ENCODE measurements around the gene DNMT3B.

DNMT3B gene

GRCh38 chr20:32828029-32828680 lies 66.0 kb downstream of the DNMT3B start:
- DNase-seq = no peak

DNA sequence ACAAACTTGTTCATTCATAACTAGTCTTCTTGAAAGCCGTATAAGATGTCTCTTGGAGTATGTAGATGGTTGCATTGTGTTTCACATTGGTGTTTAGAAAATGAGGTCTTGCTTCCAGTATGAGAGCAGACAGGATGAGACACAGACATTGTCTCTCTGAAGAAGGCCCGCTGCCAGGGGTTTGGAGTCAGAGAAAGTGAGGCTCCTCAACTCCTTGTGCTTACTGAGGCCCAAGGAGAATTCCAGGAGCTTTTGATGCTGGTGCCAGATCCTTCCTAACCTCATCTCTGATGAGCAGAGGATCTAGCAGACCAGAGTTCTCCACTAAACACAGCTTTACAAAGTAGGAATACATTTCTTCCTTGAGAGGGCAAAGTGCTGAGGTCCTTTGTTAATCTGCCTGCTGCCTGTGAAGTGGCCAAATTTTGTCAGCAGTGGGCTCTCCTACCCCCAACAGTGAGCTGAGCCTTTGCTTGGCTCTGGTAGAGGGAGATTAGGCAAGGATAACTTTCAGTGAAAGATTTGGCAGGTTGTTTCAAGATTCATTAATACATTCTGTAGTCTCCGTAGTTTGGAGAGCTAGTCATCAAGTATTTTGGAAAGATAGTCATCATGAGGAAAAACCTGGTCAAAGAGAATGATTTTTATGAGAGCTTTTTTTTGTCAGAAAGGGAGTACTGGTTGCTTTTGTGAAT lies 67.3 kb downstream of the DNMT3B start:
- DNase-seq = no peak

- no peak for DNase-seq
Observed at GRCh38 chr20:32830437-32830836, 68.3 kb downstream of the DNMT3B start.

- DNase-seq = no peak
Observed at GRCh38 chr20:32831982-32832381, 69.8 kb downstream of the DNMT3B start.

- no peak for DNase-seq
Observed at GRCh38 chr20:32832664-32833063, 70.5 kb downstream of the DNMT3B start.

DNA sequence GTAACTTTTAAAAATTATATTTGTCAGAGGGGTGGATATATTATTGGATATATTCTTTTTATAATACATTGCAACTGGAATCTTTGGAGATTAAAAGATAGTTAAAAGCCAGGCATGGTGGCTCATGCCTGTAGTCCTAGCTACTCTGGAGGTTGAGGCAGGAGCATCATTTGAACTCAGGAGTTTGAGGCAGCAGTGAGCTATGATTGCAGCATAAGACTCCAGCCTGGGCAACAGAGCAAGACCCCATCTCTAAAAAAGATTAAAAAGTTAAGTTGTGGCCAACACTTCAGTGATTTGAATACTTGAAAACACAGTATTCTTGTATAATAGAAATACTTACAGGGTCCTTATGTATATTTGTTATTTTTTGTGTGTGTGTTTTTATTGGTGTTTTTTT lies 72.8 kb downstream of the DNMT3B start:
- DNase-seq = no peak

GRCh38 chr20:32837157-32837556 lies 75.0 kb downstream of the DNMT3B start:
- no peak for DNase-seq

DNA sequence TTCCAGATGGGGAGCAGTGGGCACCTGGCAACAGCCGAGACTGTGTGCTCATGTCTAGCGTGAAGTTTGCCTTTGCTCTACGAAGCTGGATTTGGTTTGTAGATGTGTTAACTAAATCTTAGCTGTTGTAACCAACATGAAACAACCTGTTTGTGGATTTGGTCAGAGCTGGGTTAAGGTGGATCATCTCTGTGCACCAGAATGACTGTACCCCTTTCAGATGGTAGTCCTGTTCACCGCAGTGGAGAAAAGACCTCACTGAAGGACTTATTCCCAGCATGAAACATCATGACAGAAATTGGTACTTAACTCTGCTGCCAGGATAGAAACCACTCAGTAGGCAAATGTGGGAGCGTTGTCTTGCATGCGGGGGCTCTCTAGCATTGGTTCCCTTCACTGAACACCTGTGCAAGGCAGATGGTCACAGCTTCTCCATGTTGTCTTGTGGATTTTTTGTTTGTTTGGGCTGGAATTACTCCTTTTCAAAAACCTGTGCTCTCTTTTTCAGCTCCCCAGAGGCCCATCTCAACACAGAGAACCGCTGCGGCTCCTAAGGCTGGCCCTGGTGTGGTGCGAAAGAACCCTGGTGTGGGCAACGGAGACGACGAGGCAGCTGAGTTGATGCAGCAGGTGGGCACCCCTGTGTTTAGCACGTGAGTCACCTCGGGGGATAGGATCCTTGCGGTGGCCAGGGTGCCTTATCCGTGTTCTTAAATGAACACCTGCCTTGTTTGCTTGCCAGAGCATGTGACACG lies 77.2 kb downstream of the DNMT3B start:
- DNase-seq = no peak

DNA sequence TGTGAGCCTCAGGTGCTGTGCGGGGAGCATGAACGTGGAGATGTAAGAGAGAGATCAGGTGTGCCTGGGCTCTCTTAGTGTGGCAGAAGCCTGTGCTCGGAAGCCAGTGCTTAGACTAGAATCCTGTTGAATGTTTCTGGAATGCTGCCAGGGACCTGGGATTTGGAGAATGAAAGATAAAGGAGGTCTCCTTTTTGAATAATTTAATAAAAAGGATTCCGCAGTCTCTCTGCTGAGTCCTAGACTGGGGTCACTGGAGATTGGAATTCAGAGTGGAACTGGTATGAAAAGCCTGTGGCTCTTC lies 77.7 kb downstream of the DNMT3B start:
- no peak for DNase-seq

- no peak for DNase-seq
Observed at GRCh38 chr20:32841174-32841573, 79.0 kb downstream of the DNMT3B start.

DNA sequence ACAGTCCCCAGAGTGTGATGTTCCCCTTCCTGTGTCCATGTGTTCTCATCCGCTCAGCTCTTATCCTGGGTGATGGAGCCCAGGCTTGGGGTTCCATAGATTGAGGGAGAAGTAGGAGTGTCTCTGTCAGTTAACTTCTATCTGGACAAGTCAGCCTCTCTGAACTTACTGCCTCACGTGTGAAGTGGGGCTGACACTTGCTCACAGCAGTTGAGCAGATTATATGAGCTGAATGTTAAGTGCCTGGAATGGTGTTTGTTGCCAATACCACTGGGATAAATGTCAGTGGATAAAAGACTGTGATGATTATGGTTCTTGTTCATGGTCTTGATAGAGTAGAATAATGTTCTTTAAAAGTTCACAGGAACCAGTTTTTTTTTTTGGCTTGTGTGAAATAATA lies 79.4 kb downstream of the DNMT3B start:
- no peak for DNase-seq

GRCh38 chr20:32842688-32843524 lies 80.7 kb downstream of the DNMT3B start:
- DNase-seq = no peak

DNA sequence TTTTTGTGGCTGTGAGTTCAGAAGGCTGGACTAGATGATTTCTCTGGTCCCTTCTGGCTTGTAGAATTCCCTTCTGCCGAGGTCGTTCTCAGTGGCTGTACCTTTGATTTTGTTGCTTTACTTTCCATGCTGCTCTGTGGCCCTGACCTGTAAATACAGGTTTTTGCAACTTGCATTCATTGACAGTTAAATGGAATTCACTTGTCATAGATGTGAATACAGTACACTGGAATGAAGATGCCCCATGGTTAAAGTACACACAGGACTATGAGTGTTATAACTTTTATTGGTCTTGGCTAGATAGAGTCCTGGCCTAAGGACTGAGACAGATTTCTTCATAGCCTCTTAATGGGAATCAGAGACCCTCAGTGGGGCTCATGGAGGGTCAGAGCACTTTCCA lies 83.6 kb downstream of the DNMT3B start:
- DNase-seq = no peak

DNA sequence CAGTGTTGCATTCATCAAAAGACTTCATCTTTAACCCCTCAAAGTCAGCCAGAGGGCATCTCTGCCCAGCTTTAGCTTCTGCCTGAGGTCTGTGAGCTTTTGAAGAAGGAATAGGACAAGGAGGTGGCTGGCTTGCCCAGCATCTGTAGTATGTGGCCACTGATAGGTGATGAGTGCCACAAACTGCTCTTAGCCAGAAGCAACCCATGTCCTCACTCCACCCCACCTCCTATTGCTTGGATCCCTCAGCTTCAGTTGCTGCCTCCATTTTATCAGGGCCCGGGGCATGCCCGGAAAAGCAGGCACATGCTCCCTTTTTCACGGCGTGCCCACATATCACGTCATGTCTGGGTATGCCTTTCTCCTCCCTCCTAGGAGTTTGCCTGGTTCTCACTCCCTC lies 84.7 kb downstream of the DNMT3B start:
- DNase-seq = no peak

DNA sequence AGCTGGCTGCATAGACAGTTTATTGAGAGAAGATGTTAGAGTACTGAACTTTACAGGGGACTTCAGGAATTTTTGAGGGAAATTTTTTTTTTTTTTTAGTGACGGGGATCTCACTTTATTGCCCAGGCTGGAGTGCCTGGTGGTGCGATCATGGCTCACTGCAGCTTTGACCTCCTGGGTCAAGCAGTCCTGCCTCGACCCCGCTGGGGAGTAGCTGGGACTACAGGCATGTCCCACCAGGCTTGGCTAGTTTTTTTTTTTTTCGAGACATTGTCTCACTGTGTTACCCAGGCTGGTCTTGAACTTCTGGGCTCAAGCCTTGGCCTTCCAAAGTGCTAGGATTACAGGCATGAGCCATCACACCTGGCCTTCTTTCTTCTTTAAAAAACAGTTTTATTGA lies 85.8 kb downstream of the DNMT3B start:
- DNase-seq = no peak

GRCh38 chr20:32848846-32849245 lies 86.7 kb downstream of the DNMT3B start:
- no peak for DNase-seq

GRCh38 chr20:32849577-32849976 lies 87.4 kb downstream of the DNMT3B start:
- DNase-seq = no peak

- DNase-seq = no peak
Observed at GRCh38 chr20:32855387-32855786, 93.2 kb downstream of the DNMT3B start.

DNA sequence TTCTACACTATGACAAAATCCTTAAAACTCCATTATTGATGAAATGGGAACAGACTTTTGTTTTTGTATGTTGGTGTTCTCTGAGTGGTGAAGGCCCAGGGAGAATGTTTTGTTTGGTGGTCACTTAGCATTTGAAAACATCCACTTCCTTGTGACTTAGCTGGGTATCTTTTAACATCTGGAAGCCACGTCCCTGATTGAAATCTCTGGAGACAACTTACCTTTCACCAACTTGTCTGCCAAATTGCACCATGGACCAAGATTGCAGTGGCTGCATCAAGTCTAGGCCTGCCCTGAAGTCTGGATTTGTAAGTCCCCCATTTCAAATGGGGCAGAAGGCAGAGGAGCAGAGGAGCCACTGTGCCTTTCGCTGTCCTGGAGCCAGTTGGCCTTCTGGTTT lies 96.0 kb downstream of the DNMT3B start:
- no peak for DNase-seq
